ENCODE results near the gene SH3PXD2B. TPM values are rescaled to one million over a fixed set of nuclear protein-coding genes. Genes with fewer than 3 reads are reported as not detected.

The SH3PXD2B gene
- total RNA-seq, 2 experiments from 2014 or later = 0.60 to 0.95 TPM

DNA sequence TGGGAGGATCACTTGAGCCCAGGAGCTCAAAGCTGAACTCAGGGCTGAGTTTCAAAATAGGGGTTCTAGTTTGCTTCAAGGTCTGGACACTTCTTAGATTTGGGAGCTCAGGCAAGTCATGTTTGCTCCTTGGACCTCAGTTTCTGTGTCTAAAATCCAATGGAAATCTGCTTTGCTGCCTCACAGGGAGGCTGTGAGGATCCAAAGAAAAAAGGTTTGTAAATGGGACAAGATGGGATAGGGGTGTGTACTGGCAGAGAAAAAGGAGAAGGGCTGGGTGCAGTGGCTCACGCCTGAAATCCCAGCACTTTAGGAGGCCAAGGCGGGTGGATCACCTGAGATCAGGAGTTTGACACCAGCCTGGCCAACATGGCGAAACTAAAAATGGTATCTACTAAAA lies 39.6 kb upstream of the SH3PXD2B start:
- Histone ChIP-seq H3K4me3 (ENCODE audit: low read length) (no peak overlapping the region), H3K27ac (ENCODE audit: low read depth in 1 of 2, low read length in 2 of 2) (no peak overlapping the region), H3K4me1 (ENCODE audit: insufficient read depth, low read length) (no peaks in the 10 kb centered on the region), H3K27me3 (ENCODE audit: control insufficient read depth in 1 of 2, insufficient read depth in 2 of 2, low read length in 2 of 2) (no peaks in the 10 kb centered on the region), H3K9me3 (ENCODE audit: control insufficient read depth in 1 of 2, insufficient read depth in 1 of 2, low read length in 2 of 2) (no peaks in the 10 kb centered on the region), H3K36me3 (ENCODE audit: insufficient read depth, low read length) (no peaks in the 10 kb centered on the region)
- intact Hi-C loops (cut with DNase I, micrococcal nuclease) = no loop called here
- no peak overlapping the region for H3K4me3 Mint-ChIP-seq
- H3K36me3 Mint-ChIP-seq (ENCODE audit: low read depth) = no peaks in the 10 kb centered on the region
- no peak for DNase-seq
- no peaks in the 10 kb centered on the region for H3K4me1 Mint-ChIP-seq (ENCODE audit: low read depth)
- TF ChIP-seq, protein P1, sequence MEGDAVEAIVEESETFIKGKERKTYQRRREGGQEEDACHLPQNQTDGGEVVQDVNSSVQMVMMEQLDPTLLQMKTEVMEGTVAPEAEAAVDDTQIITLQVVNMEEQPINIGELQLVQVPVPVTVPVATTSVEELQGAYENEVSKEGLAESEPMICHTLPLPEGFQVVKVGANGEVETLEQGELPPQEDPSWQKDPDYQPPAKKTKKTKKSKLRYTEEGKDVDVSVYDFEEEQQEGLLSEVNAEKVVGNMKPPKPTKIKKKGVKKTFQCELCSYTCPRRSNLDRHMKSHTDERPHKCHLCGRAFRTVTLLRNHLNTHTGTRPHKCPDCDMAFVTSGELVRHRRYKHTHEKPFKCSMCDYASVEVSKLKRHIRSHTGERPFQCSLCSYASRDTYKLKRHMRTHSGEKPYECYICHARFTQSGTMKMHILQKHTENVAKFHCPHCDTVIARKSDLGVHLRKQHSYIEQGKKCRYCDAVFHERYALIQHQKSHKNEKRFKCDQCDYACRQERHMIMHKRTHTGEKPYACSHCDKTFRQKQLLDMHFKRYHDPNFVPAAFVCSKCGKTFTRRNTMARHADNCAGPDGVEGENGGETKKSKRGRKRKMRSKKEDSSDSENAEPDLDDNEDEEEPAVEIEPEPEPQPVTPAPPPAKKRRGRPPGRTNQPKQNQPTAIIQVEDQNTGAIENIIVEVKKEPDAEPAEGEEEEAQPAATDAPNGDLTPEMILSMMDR (IDR thresholded peaks at IDR 0.05) = no peak
- ChIA-PET CTCF (no interaction called here), POLR2A (no interaction called here)
- no peaks in the 10 kb centered on the region for H3K9me3 Mint-ChIP-seq
- no peak overlapping the region for H3K27ac Mint-ChIP-seq
- peaks cover 19% of the 10 kb centered on the region for H3K27me3 Mint-ChIP-seq
- no peak for ATAC-seq (ENCODE audit: poor library complexity)

- POLR2A ChIA-PET = no interaction called here
- ATAC-seq (ENCODE audit: poor library complexity) (no peak), DNase-seq (no peak)
- Histone ChIP-seq H3K27me3 (ENCODE audit: control insufficient read depth in 1 of 2, insufficient read depth in 2 of 2, low read length in 2 of 2) (no peaks in the 10 kb centered on the region), H3K4me3 (ENCODE audit: low read length) (no peak overlapping the region), H3K36me3 (ENCODE audit: insufficient read depth, low read length) (no peaks in the 10 kb centered on the region), H3K4me1 (ENCODE audit: insufficient read depth, low read length) (no peaks in the 10 kb centered on the region), H3K9me3 (ENCODE audit: control insufficient read depth in 1 of 2, insufficient read depth in 1 of 2, low read length in 2 of 2) (no peaks in the 10 kb centered on the region), H3K27ac (ENCODE audit: low read depth in 1 of 2, low read length in 2 of 2) (no peak overlapping the region)
- Mint-ChIP-seq H3K36me3 (ENCODE audit: low read depth) (no peaks in the 10 kb centered on the region), H3K4me3 (no peak overlapping the region), H3K27me3 (peaks cover 19% of the 10 kb centered on the region), H3K27ac (no peak overlapping the region), H3K4me1 (ENCODE audit: low read depth) (no peaks in the 10 kb centered on the region), H3K9me3 (no peaks in the 10 kb centered on the region)
- TF ChIP-seq, protein P1 (IDR thresholded peaks at IDR 0.05) = no peak
- CTCF ChIA-PET = no interaction called here
- intact Hi-C loops (cut with DNase I, micrococcal nuclease) = no loop called here
These were observed 39.1 kb upstream of the SH3PXD2B start for GRCh38 chr5:172493461-172493860.

GRCh38 chr5:172493002-172493401 lies 38.7 kb upstream of the SH3PXD2B start:
- H3K9me3 Mint-ChIP-seq = no peaks in the 10 kb centered on the region
- Histone ChIP-seq H3K36me3 (ENCODE audit: insufficient read depth, low read length) (no peaks in the 10 kb centered on the region), H3K27me3 (ENCODE audit: control insufficient read depth in 1 of 2, insufficient read depth in 2 of 2, low read length in 2 of 2) (no peaks in the 10 kb centered on the region), H3K9me3 (ENCODE audit: control insufficient read depth in 1 of 2, insufficient read depth in 1 of 2, low read length in 2 of 2) (no peaks in the 10 kb centered on the region), H3K4me3 (ENCODE audit: low read length) (no peak overlapping the region), H3K27ac (ENCODE audit: low read depth in 1 of 2, low read length in 2 of 2) (no peak overlapping the region), H3K4me1 (ENCODE audit: insufficient read depth, low read length) (no peaks in the 10 kb centered on the region)
- ChIA-PET POLR2A (no interaction called here), CTCF (no interaction called here)
- no peak overlapping the region for H3K4me3 Mint-ChIP-seq
- ATAC-seq (ENCODE audit: poor library complexity) (no peak), DNase-seq (no peak)
- intact Hi-C loops (cut with DNase I, micrococcal nuclease) = no loop called here
- peaks cover 19% of the 10 kb centered on the region for H3K27me3 Mint-ChIP-seq
- TF ChIP-seq, protein P1 (IDR thresholded peaks at IDR 0.05) = no peak
- H3K36me3 Mint-ChIP-seq (ENCODE audit: low read depth) = no peaks in the 10 kb centered on the region
- no peaks in the 10 kb centered on the region for H3K4me1 Mint-ChIP-seq (ENCODE audit: low read depth)
- no peak overlapping the region for H3K27ac Mint-ChIP-seq

Measured in CD4-positive, alpha-beta T cell (primary cell).